ENCODE data around the gene TSSK6. TPM values are rescaled to one million over a fixed set of nuclear protein-coding genes. Genes with fewer than 3 reads are reported as not detected.

The TSSK6 gene
- total RNA-seq, 3 donors from 2014 or later: 1.8 to 2.5 (median 2.3) TPM

DNA sequence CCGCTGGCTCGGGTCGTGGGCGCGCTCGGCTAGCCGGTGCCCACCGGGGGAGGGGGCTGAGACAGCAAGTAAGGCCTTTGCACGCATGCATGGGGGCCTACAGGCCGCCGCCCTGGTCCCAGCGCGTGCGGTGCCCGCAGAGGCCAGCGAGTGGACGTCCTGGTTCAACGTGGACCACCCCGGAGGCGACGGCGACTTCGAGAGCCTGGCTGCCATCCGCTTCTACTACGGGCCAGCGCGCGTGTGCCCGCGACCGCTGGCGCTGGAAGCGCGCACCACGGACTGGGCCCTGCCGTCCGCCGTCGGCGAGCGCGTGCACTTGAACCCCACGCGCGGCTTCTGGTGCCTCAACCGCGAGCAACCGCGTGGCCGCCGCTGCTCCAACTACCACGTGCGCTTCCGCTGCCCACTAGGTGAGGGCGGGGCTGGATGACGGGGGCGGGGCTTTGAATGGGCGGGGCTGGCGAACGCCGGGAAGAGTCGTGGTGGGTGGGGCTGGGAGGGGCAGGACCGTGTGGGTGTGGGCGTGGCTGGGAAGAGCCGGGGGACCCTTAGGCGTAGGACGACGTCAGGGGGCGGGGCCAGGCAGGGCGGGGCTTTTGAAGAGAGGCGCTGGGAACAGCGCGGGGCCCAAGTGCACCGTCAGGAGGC, 24.8 kb upstream of the TSSK6 start:
- Histone ChIP-seq H3K9me3 (no peaks in the 10 kb centered on the region), H3K4me3 (no peak overlapping the region), H3K4me1 (ENCODE audit: low read depth) (peaks cover 20% of the 10 kb centered on the region), H3K36me3 (ENCODE audit: low read depth) (no peaks in the 10 kb centered on the region)
- DNase-seq (peak; percentile 84 to 88 (median 87)), ATAC-seq (peak; percentile 67)
- TF ChIP-seq, protein P1, sequence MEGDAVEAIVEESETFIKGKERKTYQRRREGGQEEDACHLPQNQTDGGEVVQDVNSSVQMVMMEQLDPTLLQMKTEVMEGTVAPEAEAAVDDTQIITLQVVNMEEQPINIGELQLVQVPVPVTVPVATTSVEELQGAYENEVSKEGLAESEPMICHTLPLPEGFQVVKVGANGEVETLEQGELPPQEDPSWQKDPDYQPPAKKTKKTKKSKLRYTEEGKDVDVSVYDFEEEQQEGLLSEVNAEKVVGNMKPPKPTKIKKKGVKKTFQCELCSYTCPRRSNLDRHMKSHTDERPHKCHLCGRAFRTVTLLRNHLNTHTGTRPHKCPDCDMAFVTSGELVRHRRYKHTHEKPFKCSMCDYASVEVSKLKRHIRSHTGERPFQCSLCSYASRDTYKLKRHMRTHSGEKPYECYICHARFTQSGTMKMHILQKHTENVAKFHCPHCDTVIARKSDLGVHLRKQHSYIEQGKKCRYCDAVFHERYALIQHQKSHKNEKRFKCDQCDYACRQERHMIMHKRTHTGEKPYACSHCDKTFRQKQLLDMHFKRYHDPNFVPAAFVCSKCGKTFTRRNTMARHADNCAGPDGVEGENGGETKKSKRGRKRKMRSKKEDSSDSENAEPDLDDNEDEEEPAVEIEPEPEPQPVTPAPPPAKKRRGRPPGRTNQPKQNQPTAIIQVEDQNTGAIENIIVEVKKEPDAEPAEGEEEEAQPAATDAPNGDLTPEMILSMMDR (IDR thresholded peaks at IDR 0.05): no peak
- intact Hi-C loops (cut with DNase I, micrococcal nuclease): no loop called here

DNA sequence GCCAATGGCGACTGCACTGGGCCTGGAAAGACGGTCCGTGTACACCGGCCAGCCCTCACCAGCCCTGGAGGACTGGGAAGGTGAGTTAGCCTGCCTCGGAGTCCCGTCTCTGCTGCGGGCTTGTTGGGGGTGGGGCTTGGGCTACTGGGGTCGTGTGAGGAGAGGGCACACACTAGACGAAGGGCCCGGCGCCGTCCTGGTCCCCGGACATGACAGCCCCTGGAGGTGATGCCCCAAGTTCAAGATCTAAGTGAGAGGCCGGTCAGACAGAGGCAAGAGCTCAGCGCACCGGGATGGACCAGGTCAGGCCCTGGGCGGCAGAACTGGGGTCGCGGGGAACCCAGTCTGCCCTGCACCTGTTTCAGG, 24.3 kb upstream of the TSSK6 start:
- Histone ChIP-seq H3K36me3 (ENCODE audit: low read depth) (no peaks in the 10 kb centered on the region), H3K4me1 (ENCODE audit: low read depth) (peaks cover 20% of the 10 kb centered on the region), H3K4me3 (no peak overlapping the region), H3K9me3 (no peaks in the 10 kb centered on the region)
- intact Hi-C loops (cut with DNase I, micrococcal nuclease): no loop called here
- ATAC-seq (no peak), DNase-seq (no peak)
- TF ChIP-seq, protein P1 (IDR thresholded peaks at IDR 0.05): no peak

DNA sequence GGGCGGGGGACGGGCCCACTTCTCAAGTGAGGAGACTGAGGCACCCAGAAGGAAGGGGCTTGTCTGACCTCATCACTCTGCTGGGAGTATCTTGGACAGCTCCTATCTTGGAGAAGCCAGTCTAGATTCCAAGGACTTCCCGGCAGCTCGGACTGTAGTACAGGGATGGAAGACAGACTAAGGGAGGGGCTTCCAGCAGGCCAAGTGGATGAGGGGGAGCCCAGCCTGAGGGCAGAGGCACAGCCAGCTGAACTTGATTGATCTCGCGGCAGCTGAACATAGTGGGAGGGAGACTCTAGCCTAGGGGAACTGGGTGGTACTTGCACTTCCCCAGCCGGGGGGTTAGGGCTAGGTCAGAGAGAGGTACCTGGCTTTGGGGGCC, 23.4 kb upstream of the TSSK6 start:
- no peak for ATAC-seq
- Histone ChIP-seq H3K9me3 (no peaks in the 10 kb centered on the region), H3K4me3 (no peak overlapping the region), H3K36me3 (ENCODE audit: low read depth) (no peaks in the 10 kb centered on the region), H3K4me1 (ENCODE audit: low read depth) (peaks cover 20% of the 10 kb centered on the region)
- intact Hi-C loops (cut with DNase I, micrococcal nuclease): no loop called here
- DNase-seq: no peak
- TF ChIP-seq, protein P1 (IDR thresholded peaks at IDR 0.05): no peak

DNA sequence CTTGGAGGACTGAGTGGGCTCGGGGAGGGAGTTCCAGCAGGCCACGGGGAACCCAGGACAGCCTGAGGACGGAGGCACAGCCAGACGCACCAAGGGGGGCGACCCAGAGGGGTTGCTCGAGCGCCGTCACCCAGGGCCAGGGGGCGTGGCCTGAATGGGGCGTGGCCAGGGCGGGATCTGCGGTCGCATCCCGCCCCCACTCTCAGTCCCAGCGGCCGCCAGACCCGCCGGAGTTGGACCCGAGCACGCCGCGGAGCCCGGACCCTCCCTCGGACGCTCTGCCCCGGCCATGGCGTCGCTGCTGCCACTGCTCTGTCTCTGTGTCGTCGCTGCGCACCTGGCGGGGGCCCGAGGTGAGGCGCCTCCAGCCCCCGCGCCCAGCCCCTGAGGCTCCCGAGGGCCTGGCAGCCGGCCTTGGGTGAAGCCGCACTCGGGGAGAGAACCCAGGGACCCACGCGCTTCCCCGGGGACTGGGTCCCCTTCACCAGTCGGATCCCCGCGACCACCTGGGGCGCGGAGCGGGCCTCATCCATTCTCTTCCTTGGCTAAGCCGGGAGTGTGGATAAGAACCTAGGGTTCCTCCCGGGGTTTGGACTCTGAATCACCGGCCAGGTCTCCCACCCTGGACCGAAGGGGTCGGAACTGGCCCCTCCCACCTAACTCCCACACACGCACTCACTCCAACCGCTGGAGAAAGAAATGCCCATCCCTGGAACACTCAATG, 22.9 kb upstream of the TSSK6 start, which contains the start of gene CILP2:
TSS of gene CILP2 (plus strand) at position 205 of the 724 bp plus-strand sequence. CDS start at position 290, 85 bp downstream.
- peak in 2 of 3 donors; percentile 59 to 65 for DNase-seq

DNA sequence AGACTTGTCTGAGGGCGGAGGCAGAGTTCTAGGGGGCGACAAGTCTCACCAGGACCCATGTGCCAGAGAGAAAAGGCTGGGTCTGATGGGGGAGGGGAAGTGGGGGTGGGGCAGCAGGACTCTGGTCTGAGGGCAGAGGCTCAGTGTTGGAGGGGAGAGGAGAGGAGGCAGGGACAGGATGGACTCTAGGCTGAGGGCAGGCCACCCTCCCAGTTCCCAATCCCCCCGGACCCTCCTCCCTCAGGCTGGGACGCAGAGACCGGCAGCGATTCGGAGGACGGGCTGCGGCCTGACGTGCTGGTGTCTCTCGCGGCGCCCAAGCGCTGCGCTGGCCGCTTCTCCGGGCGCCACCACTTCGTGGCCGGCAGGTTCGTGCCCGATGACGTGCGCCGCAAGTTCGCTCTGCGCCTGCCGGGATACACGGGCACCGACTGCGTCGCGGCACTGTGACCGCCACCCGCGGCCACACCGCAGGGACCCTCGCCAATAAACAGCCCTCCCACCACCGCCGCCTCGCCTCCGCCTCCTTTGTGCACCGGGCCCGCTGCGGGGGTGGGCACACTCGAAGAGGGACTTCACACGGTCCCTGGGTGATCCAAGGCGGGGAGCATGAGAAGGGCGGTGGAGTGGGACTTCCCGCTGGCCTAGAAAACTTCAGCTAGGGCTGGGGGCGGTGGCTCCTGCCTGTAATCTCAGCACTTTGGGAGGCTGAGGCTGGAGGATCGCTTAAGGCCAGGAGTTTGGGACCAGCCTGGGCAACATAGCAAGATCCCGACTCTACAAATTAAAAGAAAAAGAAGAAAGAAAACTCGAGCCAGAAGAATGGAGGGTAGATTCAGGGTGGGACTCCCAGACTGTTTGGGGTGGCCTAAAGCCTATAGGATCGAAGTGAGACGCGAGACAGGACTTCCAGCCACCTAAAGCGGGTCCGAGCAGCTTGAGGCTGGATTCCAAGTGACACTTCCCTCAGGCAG, 22.0 kb upstream of the TSSK6 start:
- intact Hi-C loops (cut with DNase I, micrococcal nuclease): no loop called here
- no peak overlapping the region for H3K4me3 ChIP-seq
- TF ChIP-seq, protein P1 (IDR thresholded peaks at IDR 0.05): no peak
- ATAC-seq (peak; percentile 7), DNase-seq (peak in 1 of 3 donors; percentile 39)
- no peaks in the 10 kb centered on the region for H3K9me3 ChIP-seq
- no peaks in the 10 kb centered on the region for H3K36me3 ChIP-seq (ENCODE audit: low read depth)
- H3K4me1 ChIP-seq (ENCODE audit: low read depth): peaks cover 22% of the 10 kb centered on the region

More for the DNA sequence above, 22.9 kb upstream of the TSSK6 start, which contains the start of gene CILP2:
- ATAC-seq: peak; percentile 33
- H3K4me3 ChIP-seq: no peak within 1 kb of the TSS
- no peaks in the 10 kb centered on the region for H3K36me3 ChIP-seq (ENCODE audit: low read depth)
- H3K9me3 ChIP-seq: no peaks in the 10 kb centered on the region
- TF ChIP-seq, protein P1 (IDR thresholded peaks at IDR 0.05): no peak
- intact Hi-C loops (cut with DNase I, micrococcal nuclease): no loop called here
- peaks cover 20% of the 10 kb centered on the region for H3K4me1 ChIP-seq (ENCODE audit: low read depth)
